Fibroblast of pulmonary artery (primary cell): ENCODE results near the gene EIF4G1.

ENCODE experiments used
- DNase-seq: peaks from one replicate; pipeline ENCODE4 v3.0.0-alpha.2; 2010; ENCODE audit warnings: low read depth
- H3K4me3 ChIP-seq: replicated peaks from 2 replicates; pipeline ENCODE4 v1.5.1; 2011; ENCODE audit warnings: low read depth, mild to moderate bottlenecking, control low read depth, low read length, moderate library complexity
- CTCF ChIP-seq: IDR thresholded peaks from 2 replicates; pipeline ENCODE4 v1.5.1; 2011; ENCODE audit warnings: mild to moderate bottlenecking, control low read depth, low read length, inconsistent platforms; ENCODE audit errors: missing control alignments

EIF4G1 gene

DNA sequence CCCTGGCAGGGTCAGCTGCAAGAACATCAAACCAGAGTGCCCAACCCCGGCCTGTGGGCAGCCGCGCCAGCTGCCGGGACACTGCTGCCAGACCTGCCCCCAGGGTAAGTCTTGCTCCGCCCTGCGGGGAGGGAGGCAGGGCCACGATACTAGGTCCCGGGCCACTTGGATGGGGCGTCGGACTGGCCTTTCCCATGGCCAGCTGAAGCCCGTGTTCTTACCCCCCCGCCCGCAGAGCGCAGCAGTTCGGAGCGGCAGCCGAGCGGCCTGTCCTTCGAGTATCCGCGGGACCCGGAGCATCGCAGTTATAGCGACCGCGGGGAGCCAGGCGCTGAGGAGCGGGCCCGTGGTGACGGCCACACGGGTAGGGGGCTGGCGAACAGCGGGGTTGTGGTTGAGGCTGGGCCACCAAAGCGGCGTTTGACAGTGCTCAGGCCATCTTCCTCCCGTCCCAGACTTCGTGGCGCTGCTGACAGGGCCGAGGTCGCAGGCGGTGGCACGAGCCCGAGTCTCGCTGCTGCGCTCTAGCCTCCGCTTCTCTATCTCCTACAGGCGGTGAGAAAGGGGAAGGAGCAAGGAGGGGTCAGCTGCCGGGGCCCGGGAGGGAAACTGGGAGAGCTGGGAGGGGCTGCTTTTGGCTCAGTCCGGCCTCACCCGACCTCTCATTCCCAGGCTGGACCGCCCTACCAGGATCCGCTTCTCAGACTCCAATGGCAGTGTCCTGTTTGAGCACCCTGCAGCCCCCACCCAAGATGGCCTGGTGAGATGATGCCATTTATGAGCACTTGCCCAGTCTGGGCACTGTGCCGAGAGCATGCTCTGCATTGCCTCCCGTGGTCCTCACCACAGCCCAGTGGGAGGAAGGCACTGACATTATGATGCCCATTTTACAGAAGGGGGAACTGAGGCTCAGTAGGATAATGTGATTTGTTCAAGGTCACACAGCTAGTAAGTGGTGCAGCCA, 67.1 kb downstream of the EIF4G1 start:
- no peak for TF ChIP-seq CTCF
- no peak for DNase-seq
- H3K4me3 ChIP-seq, result no peak overlapping the region

- no peak for TF ChIP-seq CTCF
- no peak overlapping the region for H3K4me3 ChIP-seq
- no peak for DNase-seq
Observed at GRCh38 chr3:184382326-184383032, 68.1 kb downstream of the EIF4G1 start.

DNA sequence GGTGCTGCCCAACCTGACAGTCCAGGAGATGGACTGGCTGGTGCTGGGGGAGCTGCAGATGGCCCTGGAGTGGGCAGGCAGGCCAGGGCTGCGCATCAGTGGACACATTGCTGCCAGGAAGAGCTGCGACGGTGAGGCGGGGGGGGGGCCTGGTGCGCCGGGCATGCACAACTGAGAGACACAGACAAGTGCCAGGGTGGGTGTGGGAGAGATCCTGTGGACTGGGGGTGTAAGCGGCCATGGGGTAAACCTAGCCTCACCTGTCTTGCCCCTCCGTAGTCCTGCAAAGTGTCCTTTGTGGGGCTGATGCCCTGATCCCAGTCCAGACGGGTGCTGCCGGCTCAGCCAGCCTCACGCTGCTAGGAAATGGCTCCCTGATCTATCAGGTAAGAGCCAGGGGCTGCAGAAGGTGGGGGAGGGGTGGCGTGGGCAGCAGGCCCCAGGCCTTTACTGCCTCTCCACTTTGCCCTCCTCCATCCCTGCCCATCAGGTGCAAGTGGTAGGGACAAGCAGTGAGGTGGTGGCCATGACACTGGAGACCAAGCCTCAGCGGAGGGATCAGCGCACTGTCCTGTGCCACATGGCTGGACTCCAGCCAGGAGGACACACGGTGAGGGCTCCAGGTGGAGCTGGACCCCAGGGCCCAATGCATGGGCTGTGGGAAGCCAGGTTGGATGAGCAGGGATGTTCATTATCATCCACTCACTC, 68.8 kb downstream of the EIF4G1 start:
- TF ChIP-seq CTCF, result no peak
- no peak overlapping the region for H3K4me3 ChIP-seq
- no peak for DNase-seq

DNA sequence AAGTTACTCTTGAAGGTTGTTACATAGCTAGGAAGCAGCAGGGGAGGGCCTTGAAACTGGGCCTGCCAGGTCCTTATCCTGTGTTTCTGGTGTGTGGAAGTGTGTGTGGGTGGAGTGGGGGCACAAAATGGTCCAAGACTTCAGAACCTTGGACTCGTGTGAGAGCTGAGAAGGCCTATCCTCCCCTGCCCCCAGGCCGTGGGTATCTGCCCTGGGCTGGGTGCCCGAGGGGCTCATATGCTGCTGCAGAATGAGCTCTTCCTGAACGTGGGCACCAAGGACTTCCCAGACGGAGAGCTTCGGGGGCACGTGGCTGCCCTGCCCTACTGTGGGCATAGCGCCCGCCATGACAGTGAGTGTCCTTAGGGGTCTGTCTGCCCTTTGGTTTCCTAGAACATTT, 69.9 kb downstream of the EIF4G1 start:
- DNase-seq, result no peak
- H3K4me3 ChIP-seq, result no peak overlapping the region
- TF ChIP-seq CTCF, result no peak
